HFFc6 (cell line): Measurements from ENCODE around the gene MST1R. TPM values are rescaled to one million over a fixed set of nuclear protein-coding genes. Genes with fewer than 3 reads are reported as not detected.
A peak's percentile ranks its signal among the peaks of the same experiment; 100 is the strongest.
"Not testable (repeated sequence)": the region's sequence is repeated elsewhere in the genome, so short reads cannot be mapped to it uniquely, and the experiment has no call there.

ENCODE experiments used
- DNase-seq: peaks from one replicate; pipeline ENCODE4 v3.0.0-alpha.2; 2018
- H3K27ac Mint-ChIP-seq: 2 replicates; pipeline ENCODE4 v1.8.0; 2020; ENCODE audit warnings: mild to moderate bottlenecking, mixed read lengths
- H3K27me3 Mint-ChIP-seq: 2 replicates; pipeline ENCODE4 v1.8.0; 2021; ENCODE audit warnings: mild to moderate bottlenecking, moderate library complexity, mixed read lengths; ENCODE audit not compliant: insufficient read depth
- H3K36me3 Mint-ChIP-seq: 2 replicates; pipeline ENCODE4 v1.8.0; 2021; ENCODE audit warnings: low read depth, mixed read lengths
- H3K4me1 Mint-ChIP-seq: 2 replicates; pipeline ENCODE4 v1.8.0; 2020; ENCODE audit warnings: low read depth, mixed read lengths
- H3K4me3 Mint-ChIP-seq: 2 replicates; pipeline ENCODE4 v1.8.0; 2020; ENCODE audit warnings: mild to moderate bottlenecking, moderate library complexity, mixed read lengths
- H3K9me3 Mint-ChIP-seq: 2 replicates; pipeline ENCODE4 v1.8.0; 2020; ENCODE audit warnings: mild to moderate bottlenecking, mixed read lengths
- CTCF ChIP-seq: fragments of 200-600 bp; sonication (generic); IDR thresholded peaks from 2 replicates; pipeline ENCODE4 v1.5.0; 2021; ENCODE audit warnings: antibody characterized with exemption, mild to moderate bottlenecking
- total RNA-seq, 6 experiments: library from RNA; stranded (reverse); fragmentation: NEBNext Ultra II Directional; extraction: Animal tissue kit (Norgen Biotek cat#: 25700); gene quantifications; 2 replicates in 1 of 6; 3 replicates in 5 of 6; pipeline ENCODE4 v1.2.3, GENCODE V29; 2021

Gene MST1R
- total RNA-seq, 6 experiments from 2014 or later: 0.34 to 1.1 (median 0.80) TPM

GRCh38 chr3:49928481-49929017 is 24.9 kb upstream of the MST1R start:
- no peaks in the 10 kb centered on the region for H3K9me3 Mint-ChIP-seq
- peaks cover 49% of the 10 kb centered on the region for H3K4me1 Mint-ChIP-seq
- DNase-seq: no peak
- TF ChIP-seq CTCF: no peak
- H3K4me3 Mint-ChIP-seq: peak overlapping the region; percentile 94
- peaks cover 15% of the 10 kb centered on the region; the same call in 1 of the 2 replicates for H3K36me3 Mint-ChIP-seq
- H3K27me3 Mint-ChIP-seq: no peaks in the 10 kb centered on the region; the same call in 1 of the 2 replicates
- peak overlapping the region; percentile 24 for H3K27ac Mint-ChIP-seq

- H3K27ac Mint-ChIP-seq: no peak overlapping the region
- peaks cover 15% of the 10 kb centered on the region; the same call in 1 of the 2 replicates for H3K36me3 Mint-ChIP-seq
- peak overlapping the region; percentile 94; the same call in 1 of the 2 replicates for H3K4me3 Mint-ChIP-seq
- no peaks in the 10 kb centered on the region for H3K9me3 Mint-ChIP-seq
- peaks cover 49% of the 10 kb centered on the region for H3K4me1 Mint-ChIP-seq
- no peak for TF ChIP-seq CTCF
- DNase-seq: no peak
- H3K27me3 Mint-ChIP-seq: no peaks in the 10 kb centered on the region; the same call in 1 of the 2 replicates
These were observed 24.1 kb upstream of the MST1R start for GRCh38 chr3:49927798-49928197.

GRCh38 chr3:49926117-49926728 is 22.6 kb upstream of the MST1R start:
- no peak overlapping the region for H3K4me3 Mint-ChIP-seq
- H3K36me3 Mint-ChIP-seq: peaks cover 15% of the 10 kb centered on the region; the same call in 1 of the 2 replicates
- H3K4me1 Mint-ChIP-seq: peaks cover 48% of the 10 kb centered on the region
- no peaks in the 10 kb centered on the region for H3K9me3 Mint-ChIP-seq
- H3K27ac Mint-ChIP-seq: peak overlapping the region; percentile 54
- no peak for DNase-seq
- no peaks in the 10 kb centered on the region for H3K27me3 Mint-ChIP-seq
- TF ChIP-seq CTCF: no peak

- Mint-ChIP-seq H3K4me1 (peaks cover 43% of the 10 kb centered on the region), H3K9me3 (no peaks in the 10 kb centered on the region), H3K36me3 (peaks cover 15% of the 10 kb centered on the region; the same call in 1 of the 2 replicates), H3K27ac (peak overlapping the region; percentile 54; the same call in 1 of the 2 replicates), H3K4me3 (no peak overlapping the region), H3K27me3 (no peaks in the 10 kb centered on the region)
- no peak for DNase-seq
- TF ChIP-seq CTCF: no peak
These were observed 21.8 kb upstream of the MST1R start for GRCh38 chr3:49925485-49925884.

- Mint-ChIP-seq H3K9me3 (no peaks in the 10 kb centered on the region), H3K27ac (peak overlapping the region; percentile 89), H3K4me3 (no peak overlapping the region; the same call in 1 of the 2 replicates)
These were observed 21.0 kb upstream of the MST1R start for GRCh38 chr3:49924683-49925082.

GRCh38 chr3:49917806-49918590 is 14.3 kb upstream of the MST1R start:
- H3K4me3 Mint-ChIP-seq, H3K4me1 Mint-ChIP-seq, H3K9me3 Mint-ChIP-seq, DNase-seq, H3K27me3 Mint-ChIP-seq, H3K27ac Mint-ChIP-seq, H3K36me3 Mint-ChIP-seq: not testable (repeated sequence)

More at GRCh38 chr3:49924683-49925082, 21.0 kb upstream of the MST1R start:
- no peaks in the 10 kb centered on the region for H3K27me3 Mint-ChIP-seq
- no peak for TF ChIP-seq CTCF
- peaks cover 15% of the 10 kb centered on the region; the same call in 1 of the 2 replicates for H3K36me3 Mint-ChIP-seq
- H3K4me1 Mint-ChIP-seq: peaks cover 36% of the 10 kb centered on the region
- peak; percentile 80 for DNase-seq
